HL-60 (cell line): ENCODE measurements around the gene LDHAL6A.

Source experiments
- DNase-seq, 2 experiments: peaks; one replicate each; pipeline ENCODE4 v3.0.0-alpha.2; 2010 to 2020; ENCODE audit warnings: low read depth in 1 of 2, low spot score in 1 of 2
- H3K27ac ChIP-seq: fragments of 250-450 bp; sonication (Bioruptor Pico); replicated peaks from 2 replicates; pipeline ENCODE4 v1.5.1; 2020; ENCODE audit warnings: mild to moderate bottlenecking, moderate library complexity
- H3K27me3 ChIP-seq: fragments of 250-450 bp; sonication (Bioruptor Pico); 2 replicates; pipeline ENCODE4 v1.5.1; 2021; ENCODE audit warnings: mild to moderate bottlenecking, moderate library complexity; ENCODE audit not compliant: insufficient read depth, poor library complexity, severe bottlenecking
- H3K4me3 ChIP-seq: replicated peaks from 2 replicates; pipeline ENCODE4 v1.5.1; 2011; ENCODE audit warnings: mild to moderate bottlenecking, control low read depth, low read length; ENCODE audit not compliant: insufficient read depth
- CTCF ChIP-seq: IDR thresholded peaks from one replicate; pipeline ENCODE4 v1.5.1; 2011; ENCODE audit warnings: low read length, control low read depth, inconsistent platforms; ENCODE audit not compliant: insufficient read depth
- GABPA ChIP-seq: IDR thresholded peaks from 2 replicates; pipeline ENCODE4 v1.6.1; 2012; ENCODE audit warnings: low read depth
- POLR2AphosphoS5 ChIP-seq: IDR thresholded peaks from 2 replicates; pipeline ENCODE4 v1.6.1; 2012; ENCODE audit warnings: low read depth
- REST ChIP-seq: IDR thresholded peaks from 2 replicates; pipeline ENCODE4 v1.6.1; 2012; ENCODE audit warnings: low read depth; ENCODE audit not compliant: insufficient replicate concordance
- SPI1 ChIP-seq: IDR thresholded peaks from 2 replicates; pipeline ENCODE4 v1.6.1; 2012; ENCODE audit warnings: low read depth, mild to moderate bottlenecking, borderline replicate concordance

The LDHAL6A gene

GRCh38 chr11:18452927-18453326 is 2.7 kb upstream of the LDHAL6A start:
- H3K27me3 ChIP-seq = no peaks in the 10 kb centered on the region
- DNase-seq = no peak
- H3K27ac ChIP-seq = no peak overlapping the region
- TF ChIP-seq POLR2AphosphoS5 (no peak), SPI1 (no peak), GABPA (no peak), CTCF (no peak), REST (no peak)
- H3K4me3 ChIP-seq = no peak overlapping the region

GRCh38 chr11:18457450-18457849 is 1.8 kb downstream of the LDHAL6A start:
- no peaks in the 10 kb centered on the region for H3K27me3 ChIP-seq
- TF ChIP-seq REST (no peak), POLR2AphosphoS5 (no peak), SPI1 (no peak), CTCF (no peak), GABPA (no peak)
- no peak overlapping the region for H3K27ac ChIP-seq
- no peak for DNase-seq
- H3K4me3 ChIP-seq = no peak overlapping the region

- Histone ChIP-seq H3K27me3 (no peaks in the 10 kb centered on the region), H3K4me3 (no peak overlapping the region), H3K27ac (no peak overlapping the region)
- no peak for DNase-seq
- TF ChIP-seq SPI1 (no peak), CTCF (no peak), POLR2AphosphoS5 (no peak), REST (no peak), GABPA (no peak)
Measured at GRCh38 chr11:18459634-18460033, 4.0 kb downstream of the LDHAL6A start.
